HCT116 (cell line): ENCODE data around the gene GDPD5.

Experiments used
- ATF3 ChIP-seq: IDR thresholded peaks from 2 replicates; pipeline ENCODE4 v1.6.1; 2012
- CTCF ChIP-seq, 3 experiments: fragments of 200-600 bp in 1 of 3; sonication (generic) in 1 of 3; IDR thresholded peaks in 2 of 3; conservative IDR thresholded peaks in 1 of 3; 2 replicates each; pipeline ENCODE4 v1.5.1; 2012 to 2017; ENCODE audit warnings: low read depth in 2 of 3, low read length in 2 of 3, antibody characterized with exemption in 1 of 3, borderline replicate concordance in 1 of 3, control low read depth in 1 of 3, mild to moderate bottlenecking in 1 of 3, mixed read lengths in 1 of 3, mixed run types in 1 of 3, moderate library complexity in 1 of 3; ENCODE audit not compliant: insufficient read depth in 1 of 3
- EGR1 ChIP-seq: IDR thresholded peaks from 2 replicates; pipeline ENCODE4 v1.6.1; 2012; ENCODE audit warnings: low read depth
- EZH2phosphoT487 ChIP-seq: fragments of 200-600 bp; IDR thresholded peaks from 2 replicates; pipeline ENCODE4 v1.6.1; 2018; ENCODE audit warnings: antibody characterized with exemption, borderline replicate concordance
- FOSL1 ChIP-seq: IDR thresholded peaks from 2 replicates; pipeline ENCODE4 v1.6.1; 2012; ENCODE audit warnings: low read depth
- POLR2A ChIP-seq: IDR thresholded peaks from 2 replicates; pipeline ENCODE4 v1.7.0; 2011; ENCODE audit warnings: borderline replicate concordance; ENCODE audit not compliant: insufficient read depth, insufficient read length; ENCODE audit errors: extremely low read depth
- RAD21 ChIP-seq: IDR thresholded peaks from 2 replicates; pipeline ENCODE4 v1.6.1; 2012; ENCODE audit warnings: low read depth, mild to moderate bottlenecking
- YY1 ChIP-seq: IDR thresholded peaks from 2 replicates; pipeline ENCODE4 v1.6.1; 2011; ENCODE audit warnings: low read length, low read depth, moderate library complexity, mild to moderate bottlenecking; ENCODE audit not compliant: insufficient replicate concordance; ENCODE audit errors: extremely low read depth
- ZFX ChIP-seq: fragments of 450-650 bp; IDR thresholded peaks from 2 replicates; pipeline ENCODE4 v1.6.1; 2017

GRCh38 chr11:75429902-75430713 is 95.6 kb downstream of the GDPD5 start:
- TF ChIP-seq ZFX: peak; percentile 80; the same call in 1 of the 2 replicates
- no peak for TF ChIP-seq CTCF (IDR thresholded peaks at IDR 0.05 in 2 of 3, conservative IDR thresholded peaks at IDR 0.05 in 1 of 3; ENCODE audit: borderline replicate concordance in 1 of 3, insufficient read depth in 1 of 3, low read depth in 2 of 3, low read length in 2 of 3)
- TF ChIP-seq RAD21: no peak
- TF ChIP-seq YY1: no peak
- TF ChIP-seq EZH2phosphoT487: no peak
- TF ChIP-seq ATF3: no peak
- no peak for TF ChIP-seq EGR1
- TF ChIP-seq FOSL1: no peak
- TF ChIP-seq POLR2A: peak; percentile 33
